H9 (cell line): Measurements from ENCODE around the gene UGT2A3. TPM values are rescaled to one million over a fixed set of nuclear protein-coding genes. Genes with fewer than 3 reads are reported as not detected.

Source experiments
- DNase-seq: peaks from one replicate; pipeline ENCODE4 v3.0.0-alpha.2; 2017
- H2AFZ ChIP-seq: one replicate; pipeline ENCODE4 v1.6.1; 2013; ENCODE audit warnings: mild to moderate bottlenecking, low read length, control low read depth, moderate library complexity
- H2AK5ac ChIP-seq: 2 replicates; pipeline ENCODE4 v1.6.1; 2013; ENCODE audit warnings: low read length, control low read depth, mixed read lengths; ENCODE audit not compliant: insufficient read length
- H2BK120ac ChIP-seq: one replicate; pipeline ENCODE4 v1.6.1; 2013; ENCODE audit warnings: low read depth, mild to moderate bottlenecking, low read length, control low read depth, inconsistent platforms; ENCODE audit not compliant: poor library complexity, severe bottlenecking
- H2BK12ac ChIP-seq: 2 replicates; pipeline ENCODE4 v1.6.1; 2013; ENCODE audit warnings: low read length, control low read depth, mixed read lengths, low read depth; ENCODE audit not compliant: insufficient read length
- H2BK15ac ChIP-seq: 2 replicates; pipeline ENCODE4 v1.6.1; 2013; ENCODE audit warnings: low read depth, low read length, control low read depth
- H2BK20ac ChIP-seq: one replicate; pipeline ENCODE4 v1.6.1; 2013; ENCODE audit warnings: low read depth, mild to moderate bottlenecking, low read length, control low read depth, inconsistent platforms; ENCODE audit not compliant: poor library complexity, severe bottlenecking
- H2BK5ac ChIP-seq: 2 replicates; pipeline ENCODE4 v1.6.1; 2013; ENCODE audit warnings: low read length, control low read depth, mixed read lengths; ENCODE audit not compliant: insufficient read length
- H3K14ac ChIP-seq: 2 replicates; pipeline ENCODE4 v1.6.1; 2013; ENCODE audit warnings: low read length, control low read depth; ENCODE audit not compliant: insufficient read depth
- H3K18ac ChIP-seq: 2 replicates; pipeline ENCODE4 v1.6.1; 2013; ENCODE audit warnings: low read depth, mild to moderate bottlenecking, mixed read lengths, low read length, control low read depth; ENCODE audit not compliant: insufficient read length
- H3K23ac ChIP-seq: 2 replicates; pipeline ENCODE4 v1.6.1; 2013; ENCODE audit warnings: low read length, control low read depth, mixed read lengths, low read depth; ENCODE audit not compliant: insufficient read length
- H3K23me2 ChIP-seq: 2 replicates; pipeline ENCODE4 v1.6.1; 2013; ENCODE audit warnings: low read depth, mild to moderate bottlenecking, mixed read lengths, low read length, control low read depth; ENCODE audit not compliant: insufficient read length, poor library complexity, severe bottlenecking
- H3K27ac ChIP-seq: 2 replicates; pipeline ENCODE4 v1.5.1; 2013; ENCODE audit warnings: low read length, control low read depth, mixed read lengths, low read depth; ENCODE audit not compliant: insufficient read length
- H3K27me3 ChIP-seq: 2 replicates; pipeline ENCODE4 v1.6.1; 2013; ENCODE audit warnings: low read length, control low read depth, inconsistent platforms; ENCODE audit not compliant: insufficient read depth
- H3K4ac ChIP-seq: 2 replicates; pipeline ENCODE4 v1.6.1; 2013; ENCODE audit warnings: low read depth, mild to moderate bottlenecking, control low read depth, inconsistent platforms, low read length, moderate library complexity
- H3K4me1 ChIP-seq: 2 replicates; pipeline ENCODE4 v1.6.1; 2013; ENCODE audit warnings: low read length, control low read depth, inconsistent platforms; ENCODE audit not compliant: insufficient read depth
- H3K4me2 ChIP-seq: 2 replicates; pipeline ENCODE4 v1.6.1; 2013; ENCODE audit warnings: low read length, control low read depth, mixed read lengths; ENCODE audit not compliant: insufficient read length, insufficient read depth
- H3K56ac ChIP-seq: 2 replicates; pipeline ENCODE4 v1.6.1; 2013; ENCODE audit warnings: low read depth, mild to moderate bottlenecking, mixed read lengths, low read length, control low read depth; ENCODE audit not compliant: insufficient read length
- H3K79me1 ChIP-seq: 2 replicates; pipeline ENCODE4 v1.6.1; 2013; ENCODE audit warnings: low read depth, mild to moderate bottlenecking, moderate library complexity, low read length, control low read depth, inconsistent platforms; ENCODE audit not compliant: insufficient read depth, poor library complexity, severe bottlenecking
- H3K79me2 ChIP-seq: 2 replicates; pipeline ENCODE4 v1.6.1; 2013; ENCODE audit warnings: low read length, control low read depth, inconsistent platforms; ENCODE audit not compliant: insufficient read depth
- H3K9ac ChIP-seq: 2 replicates; pipeline ENCODE4 v1.6.1; 2013; ENCODE audit warnings: low read length, control low read depth, mixed read lengths; ENCODE audit not compliant: insufficient read length; ENCODE audit errors: extremely low read depth
- H3K9me3 ChIP-seq: one replicate; pipeline ENCODE4 v1.6.1; 2013; ENCODE audit warnings: low read depth, low read length, inconsistent platforms; ENCODE audit not compliant: control insufficient read depth
- H3T11ph ChIP-seq: one replicate; pipeline ENCODE4 v1.6.1; 2013; ENCODE audit warnings: mild to moderate bottlenecking, low read length, control low read depth, inconsistent platforms
- H4K20me1 ChIP-seq: one replicate; pipeline ENCODE4 v1.6.1; 2013; ENCODE audit not compliant: control insufficient read depth, insufficient read length, insufficient read depth
- H4K5ac ChIP-seq: 2 replicates; pipeline ENCODE4 v1.6.1; 2013; ENCODE audit warnings: low read depth, mild to moderate bottlenecking, mixed read lengths, low read length, control low read depth; ENCODE audit not compliant: insufficient read length
- H4K8ac ChIP-seq: replicated peaks from 2 replicates; pipeline ENCODE4 v1.6.1; 2013; ENCODE audit warnings: low read length, control low read depth, mixed read lengths, low read depth; ENCODE audit not compliant: insufficient read length
- H4K91ac ChIP-seq: 2 replicates; pipeline ENCODE4 v1.6.1; 2013; ENCODE audit warnings: low read depth, mild to moderate bottlenecking, moderate library complexity, mixed read lengths, low read length, control low read depth; ENCODE audit not compliant: insufficient read length
- H3K27ac Mint-ChIP-seq, 3 experiments: 2 replicates in 2 of 3; 3 replicates in 1 of 3; pipeline ENCODE4 v1.8.0; 2020 to 2021; ENCODE audit warnings: mixed read lengths in 3 of 3, mild to moderate bottlenecking in 1 of 3, moderate library complexity in 1 of 3
- H3K27me3 Mint-ChIP-seq: 2 replicates; pipeline ENCODE4 v1.8.0; 2021; ENCODE audit warnings: low read depth, mild to moderate bottlenecking, moderate library complexity, mixed read lengths
- H3K36me3 Mint-ChIP-seq, 3 experiments: 2 replicates in 2 of 3; 3 replicates in 1 of 3; pipeline ENCODE4 v1.8.0; 2020 to 2021; ENCODE audit warnings: low read depth in 3 of 3, mixed read lengths in 3 of 3; ENCODE audit not compliant: insufficient read depth in 1 of 3
- H3K4me1 Mint-ChIP-seq, 2 experiments: 2 replicates each; pipeline ENCODE4 v1.8.0; 2020; ENCODE audit warnings: mixed read lengths in 2 of 2
- H3K4me3 Mint-ChIP-seq, 2 experiments: 2 replicates in 1 of 2; 3 replicates in 1 of 2; pipeline ENCODE4 v1.8.0; 2020 to 2021; ENCODE audit warnings: mild to moderate bottlenecking in 2 of 2, mixed read lengths in 2 of 2, moderate library complexity in 1 of 2
- H3K9me3 Mint-ChIP-seq, 2 experiments: 2 replicates in 1 of 2; 3 replicates in 1 of 2; pipeline ENCODE4 v1.8.0; 2020; ENCODE audit warnings: mild to moderate bottlenecking in 2 of 2, mixed read lengths in 2 of 2, moderate library complexity in 1 of 2
- WGBS: extraction: QIAGEN DNeasy Blood & Tissue Kit; methylation state at CpG from one replicate; pipeline ENCODE4 v1.1.7; 2013; ENCODE audit warnings: missing lambda C conversion rate, low lambda C conversion rate, mixed read lengths; ENCODE audit not compliant: insufficient read length; ENCODE audit errors: extremely low coverage; 5-methylcytosine and 5-hydroxymethylcytosine counted together
- total RNA-seq: library from RNA; stranded (reverse); gene quantifications from 2 replicates; pipeline ENCODE4 v1.2.1, GENCODE V29; 2021
- TF ChIP-seq, protein P1 (sequence below): fragments of 200-600 bp; sonication (generic); conservative IDR thresholded peaks from 3 replicates; pipeline ENCODE4 v1.8.0; 2021; ENCODE audit warnings: antibody characterized with exemption, mild to moderate bottlenecking

UGT2A3 gene
- total RNA-seq, 1 experiment from 2014 or later = not detected

DNA sequence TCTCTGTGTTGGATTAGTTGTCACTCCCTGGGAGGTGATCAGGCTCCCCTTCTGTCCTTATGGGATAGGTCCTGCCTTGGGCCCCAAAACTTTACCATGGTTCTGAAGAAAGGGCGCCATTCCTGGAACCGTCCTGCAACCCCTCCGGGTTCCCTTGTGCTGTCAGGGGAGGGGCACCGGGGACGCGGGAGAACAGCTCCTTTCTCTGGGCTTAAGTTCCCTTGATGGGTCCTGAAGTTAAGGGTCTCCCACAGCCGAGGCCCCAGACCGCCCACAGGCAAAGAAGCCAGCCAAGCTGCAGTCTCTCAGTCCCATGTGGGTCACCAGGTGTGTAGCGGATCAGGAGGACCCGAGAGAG lies 44.8 kb downstream of the UGT2A3 start:
- Histone ChIP-seq H4K20me1 (no peaks in the 10 kb centered on the region), H2BK20ac (peak overlapping the region; percentile 76), H3K27me3 (no peaks in the 10 kb centered on the region), H3K4me2 (peak overlapping the region; percentile 59), H3K27ac (peak overlapping the region; percentile 91), H3K9me3 (no peaks in the 10 kb centered on the region), H4K8ac (peak overlapping the region; percentile 29), H4K5ac (peak overlapping the region; percentile 37), H3K14ac (peak overlapping the region; percentile 70), H2BK12ac (peak overlapping the region; percentile 82), H2AK5ac (no peak overlapping the region), H3K79me1 (no peaks in the 10 kb centered on the region), H3K23me2 (peaks cover 4% of the 10 kb centered on the region), H2BK5ac (peak overlapping the region; percentile 10), H3K18ac (peak overlapping the region; percentile 31), H3K9ac (peak overlapping the region; percentile 18), H2BK15ac (no peak overlapping the region), H4K91ac (peak overlapping the region; percentile 52), H3T11ph (peak overlapping the region; percentile 8), H2AFZ (no peak overlapping the region), H3K56ac (no peak overlapping the region), H3K23ac (no peak overlapping the region), H3K4me1 (peaks cover 14% of the 10 kb centered on the region; the same call in 1 of the 2 replicates), H3K79me2 (no peaks in the 10 kb centered on the region), H2BK120ac (no peak overlapping the region), H3K4ac (peak overlapping the region; percentile 59; the same call in 1 of the 2 replicates)
- H3K27me3 Mint-ChIP-seq = no peaks in the 10 kb centered on the region
- no peaks in the 10 kb centered on the region for H3K9me3 Mint-ChIP-seq
- H3K27ac Mint-ChIP-seq = peak overlapping the region; percentile 98 to 100 (median 99)
- peak; percentile 38 for DNase-seq
- TF ChIP-seq, protein P1, sequence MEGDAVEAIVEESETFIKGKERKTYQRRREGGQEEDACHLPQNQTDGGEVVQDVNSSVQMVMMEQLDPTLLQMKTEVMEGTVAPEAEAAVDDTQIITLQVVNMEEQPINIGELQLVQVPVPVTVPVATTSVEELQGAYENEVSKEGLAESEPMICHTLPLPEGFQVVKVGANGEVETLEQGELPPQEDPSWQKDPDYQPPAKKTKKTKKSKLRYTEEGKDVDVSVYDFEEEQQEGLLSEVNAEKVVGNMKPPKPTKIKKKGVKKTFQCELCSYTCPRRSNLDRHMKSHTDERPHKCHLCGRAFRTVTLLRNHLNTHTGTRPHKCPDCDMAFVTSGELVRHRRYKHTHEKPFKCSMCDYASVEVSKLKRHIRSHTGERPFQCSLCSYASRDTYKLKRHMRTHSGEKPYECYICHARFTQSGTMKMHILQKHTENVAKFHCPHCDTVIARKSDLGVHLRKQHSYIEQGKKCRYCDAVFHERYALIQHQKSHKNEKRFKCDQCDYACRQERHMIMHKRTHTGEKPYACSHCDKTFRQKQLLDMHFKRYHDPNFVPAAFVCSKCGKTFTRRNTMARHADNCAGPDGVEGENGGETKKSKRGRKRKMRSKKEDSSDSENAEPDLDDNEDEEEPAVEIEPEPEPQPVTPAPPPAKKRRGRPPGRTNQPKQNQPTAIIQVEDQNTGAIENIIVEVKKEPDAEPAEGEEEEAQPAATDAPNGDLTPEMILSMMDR = no peak
- peaks cover 46 to 49% of the 10 kb centered on the region in 2 experiments for H3K4me1 Mint-ChIP-seq
- H3K36me3 Mint-ChIP-seq = no peaks in the 10 kb centered on the region; a peak in 1 of 7 replicates
- H3K4me3 Mint-ChIP-seq = peak overlapping the region; percentile 59 to 76
- WGBS = no CpG with 5 or more reads among the region's 10 CpGs
